NOMO-1 treated with DMSO at 0.1 percent for 48 hours (cell line): ENCODE measurements around the gene S100A4.
"Not testable (repeated sequence)": the region's sequence is repeated elsewhere in the genome, so short reads cannot be mapped to it uniquely, and the experiment has no call there.

Experiments used
- DNase-seq: peaks from one replicate; lab custom pipeline; 2025; ENCODE audit not compliant: unreplicated experiment; lab: John Stamatoyannopoulos, UW

S100A4 gene

DNA sequence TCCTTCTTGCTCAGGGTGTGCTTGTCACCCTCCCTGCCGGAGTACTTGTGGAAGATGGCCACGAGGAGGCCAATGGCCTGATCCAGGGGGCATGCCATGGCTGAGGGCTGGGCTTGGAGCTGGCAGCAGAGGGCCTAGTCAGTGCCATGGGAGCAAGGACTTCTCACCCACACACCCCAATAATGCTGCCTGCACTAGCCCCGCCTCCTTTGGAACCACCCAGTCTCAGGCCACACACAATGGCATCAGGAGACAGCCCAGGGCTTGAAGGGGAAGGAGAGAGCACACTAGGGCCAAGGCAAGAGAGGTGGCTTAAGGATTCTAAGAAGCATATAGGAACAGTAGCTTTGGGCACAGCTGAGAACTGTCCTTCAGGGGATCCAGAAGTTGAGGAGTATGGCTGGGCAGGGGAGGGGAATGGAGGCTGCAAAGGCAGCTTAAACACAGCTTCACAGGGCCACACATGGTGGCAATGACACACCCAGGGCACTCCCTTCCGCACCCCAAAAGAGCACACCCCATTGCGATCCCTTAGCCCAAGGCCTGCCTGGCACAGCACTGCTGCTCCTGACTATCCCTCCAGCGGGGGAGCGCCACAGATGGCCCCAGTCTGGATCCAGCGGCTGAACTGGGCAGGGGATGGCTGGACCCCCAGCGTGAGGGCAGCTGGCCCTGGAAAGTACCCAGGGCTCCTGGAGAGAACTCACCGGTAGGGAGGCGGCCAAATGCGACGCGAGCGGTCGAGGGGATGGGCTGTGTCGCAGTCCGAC lies 10.2 kb downstream of the S100A4 start, which contains the start of gene S100A6:
S100A6 (minus strand) TSS at position 750 of the 770 bp plus-strand sequence; CDS start at position 98, 652 bp downstream.
- DNase-seq: no peak

DNA sequence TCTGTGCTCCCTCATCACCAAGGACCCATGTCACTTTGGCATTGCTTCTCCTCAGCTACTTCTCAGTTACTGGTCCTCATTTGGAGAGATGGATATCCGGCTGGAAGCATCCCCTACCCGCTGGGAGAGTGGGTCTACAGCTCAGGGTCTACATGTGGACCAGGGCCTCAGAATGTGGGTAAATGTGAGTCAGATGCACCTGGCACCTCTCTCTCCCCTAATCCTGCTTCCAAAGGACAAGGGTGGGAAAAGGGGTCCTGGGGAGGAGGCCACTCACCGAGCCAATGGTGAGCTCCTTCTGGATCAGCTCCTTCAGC lies 10.7 kb downstream of the S100A4 start:
- DNase-seq: no peak

DNA sequence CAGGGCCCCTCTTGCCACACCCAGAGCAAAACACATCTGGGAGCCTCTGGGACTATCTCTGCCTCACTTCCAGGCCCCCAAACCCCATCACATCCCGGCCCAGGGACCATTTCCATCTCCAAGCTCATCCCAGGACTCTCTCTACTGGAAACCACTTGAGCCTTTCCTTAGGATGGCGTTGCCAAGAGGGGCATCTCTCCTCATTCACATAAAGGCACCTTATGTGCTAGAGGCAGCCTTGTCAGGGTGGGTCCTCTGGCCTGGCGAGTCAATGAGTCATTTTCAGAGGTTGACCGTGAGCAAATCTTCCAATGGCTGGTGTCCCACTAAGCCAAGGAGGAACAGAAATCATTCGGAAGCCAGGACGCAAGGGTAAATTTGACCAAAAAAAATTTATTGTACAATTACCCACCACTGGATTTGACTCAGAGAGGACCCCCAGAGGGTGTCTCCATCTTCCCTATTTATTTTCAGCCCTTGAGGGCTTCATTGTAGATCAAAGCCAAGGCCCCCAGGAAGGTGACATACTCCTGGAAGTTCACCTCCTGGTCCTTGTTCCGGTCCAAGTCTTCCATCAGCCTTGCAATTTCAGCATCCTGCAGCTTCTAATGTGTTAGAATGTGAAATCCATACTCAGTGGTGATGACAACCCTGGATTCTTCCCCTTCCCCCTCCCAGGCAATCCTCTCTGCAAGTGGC lies 11.2 kb downstream of the S100A4 start:
- no peak for DNase-seq

- no peak for DNase-seq
These were observed 11.9 kb downstream of the S100A4 start for GRCh38 chr1:153533689-153534201.

- peak; percentile 78 for DNase-seq
These were observed 12.6 kb downstream of the S100A4 start for GRCh38 chr1:153532769-153533599.

- peak; percentile 27 for DNase-seq
These were observed 13.4 kb downstream of the S100A4 start for GRCh38 chr1:153532181-153532580.

DNA sequence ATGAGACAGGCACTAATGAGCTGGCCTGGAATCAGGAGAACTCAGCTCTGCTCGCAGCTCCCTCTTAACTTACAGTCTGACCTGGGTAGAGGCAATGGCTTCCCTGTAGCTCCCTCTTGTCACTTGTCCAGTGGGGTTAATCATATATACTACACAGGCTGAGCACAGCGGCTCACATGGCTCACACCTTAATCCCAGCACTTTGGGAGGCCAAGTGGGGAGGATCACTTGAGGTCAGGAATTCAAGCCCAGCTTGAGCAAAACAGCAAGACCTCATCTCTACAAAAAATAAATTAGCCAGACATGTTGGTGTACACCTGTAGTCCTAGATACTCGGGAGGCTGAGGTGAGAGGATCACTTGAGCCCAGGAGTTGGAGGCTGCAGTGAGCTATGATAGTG lies 14.0 kb downstream of the S100A4 start:
- no peak for DNase-seq

- DNase-seq: no peak
These were observed 17.9 kb downstream of the S100A4 start for GRCh38 chr1:153527683-153528040.

DNA sequence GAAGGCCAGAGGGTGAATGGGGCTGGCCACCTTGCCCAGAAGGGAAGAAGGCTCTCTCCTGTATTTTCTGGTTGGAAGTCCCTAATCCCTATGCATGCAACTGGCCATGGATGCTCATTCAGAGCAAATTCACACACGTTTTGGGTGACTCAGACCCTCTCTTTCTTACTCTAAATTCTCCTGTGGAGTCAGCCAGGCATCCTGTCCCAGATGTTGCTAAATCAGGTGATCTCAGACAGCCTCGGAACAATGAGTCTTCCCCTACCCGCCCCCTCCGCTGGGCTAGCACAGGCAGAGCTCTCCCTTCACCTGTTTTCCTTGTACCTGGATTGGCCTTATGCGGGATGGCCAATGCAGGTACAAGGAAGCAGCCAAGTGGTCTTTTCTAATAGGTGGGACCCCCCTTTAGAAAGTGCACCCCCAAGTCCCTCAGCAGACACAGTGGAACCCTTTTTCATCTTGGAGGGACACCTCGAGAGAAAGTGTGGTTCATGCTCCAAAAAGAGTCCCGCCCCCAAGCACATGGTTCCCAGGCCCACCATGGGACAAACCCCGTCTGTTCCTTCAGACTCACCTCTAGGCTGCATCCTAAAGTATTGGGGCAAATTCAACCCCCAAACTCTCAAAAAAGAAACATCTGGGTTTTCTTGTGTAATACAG lies 18.5 kb downstream of the S100A4 start:
- DNase-seq: no peak

GRCh38 chr1:153526132-153526543 lies 19.5 kb downstream of the S100A4 start:
- DNase-seq: no peak

GRCh38 chr1:153525088-153525728 lies 20.4 kb downstream of the S100A4 start:
- DNase-seq: no peak

DNA sequence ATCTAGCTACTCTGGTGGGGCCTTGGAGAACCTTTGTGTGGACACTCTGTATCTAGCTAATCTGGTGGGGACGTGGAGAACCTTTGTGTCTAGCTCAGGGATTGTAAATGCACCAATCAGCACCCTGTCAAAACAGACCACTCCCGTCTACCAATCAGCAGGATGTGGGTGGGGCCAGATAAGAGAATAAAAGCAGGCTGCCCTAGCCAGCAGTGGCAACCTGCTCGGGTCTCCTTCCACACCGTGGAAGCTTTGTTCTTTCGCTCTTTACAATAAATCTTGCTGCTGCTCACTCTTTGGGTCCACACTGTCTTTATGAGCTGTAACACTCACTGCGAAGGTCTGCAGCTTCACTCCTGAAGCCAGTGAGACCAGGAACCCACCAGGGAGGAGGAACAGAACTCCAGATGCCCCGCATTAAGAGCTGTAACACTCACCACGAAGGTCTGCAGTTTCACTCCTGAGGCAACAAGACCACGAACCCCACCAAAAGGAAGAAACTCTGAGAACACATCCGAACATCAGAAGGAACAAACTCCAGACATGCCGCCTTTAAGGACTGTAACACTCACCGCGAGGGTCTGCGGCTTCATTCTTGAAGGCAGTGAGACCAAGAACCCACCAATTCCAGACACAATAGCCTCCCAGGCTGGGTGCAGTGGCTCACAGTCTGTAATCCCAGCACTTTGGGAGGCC lies 23.1 kb downstream of the S100A4 start:
- not testable (repeated sequence) for DNase-seq

GRCh38 chr1:153521808-153522207 lies 23.8 kb downstream of the S100A4 start:
- DNase-seq: not testable (repeated sequence)

DNA sequence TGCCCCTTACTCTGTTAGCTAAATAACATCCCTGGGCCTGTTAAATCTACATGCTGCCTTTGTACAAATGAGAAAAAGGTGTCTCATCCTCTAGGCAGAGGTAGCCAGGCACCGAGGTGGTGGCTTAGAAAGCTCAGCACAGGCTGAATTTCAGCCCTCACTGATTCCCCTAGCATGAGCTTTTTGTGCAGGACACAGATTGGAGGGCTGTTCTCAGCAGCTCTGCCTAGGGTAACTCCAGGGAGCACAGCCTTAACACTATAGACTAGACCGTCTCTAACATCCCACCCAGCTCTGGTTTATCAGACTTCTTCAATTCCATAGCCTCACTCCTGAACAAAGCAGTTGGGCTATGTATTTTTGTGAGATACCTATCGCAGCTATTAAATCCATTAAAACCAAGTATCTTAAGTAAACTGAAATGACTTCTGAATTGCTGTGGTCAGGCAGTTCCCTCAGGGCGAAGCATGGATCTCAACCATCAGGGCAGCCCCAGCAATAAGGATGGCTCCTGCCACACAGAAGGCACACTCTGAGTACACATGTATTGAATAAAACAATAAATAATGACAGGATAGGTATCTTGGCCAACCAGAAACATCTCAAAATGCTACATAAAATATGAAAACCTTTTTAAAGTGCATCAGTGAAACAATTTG lies 24.7 kb downstream of the S100A4 start:
- no peak for DNase-seq

DNA sequence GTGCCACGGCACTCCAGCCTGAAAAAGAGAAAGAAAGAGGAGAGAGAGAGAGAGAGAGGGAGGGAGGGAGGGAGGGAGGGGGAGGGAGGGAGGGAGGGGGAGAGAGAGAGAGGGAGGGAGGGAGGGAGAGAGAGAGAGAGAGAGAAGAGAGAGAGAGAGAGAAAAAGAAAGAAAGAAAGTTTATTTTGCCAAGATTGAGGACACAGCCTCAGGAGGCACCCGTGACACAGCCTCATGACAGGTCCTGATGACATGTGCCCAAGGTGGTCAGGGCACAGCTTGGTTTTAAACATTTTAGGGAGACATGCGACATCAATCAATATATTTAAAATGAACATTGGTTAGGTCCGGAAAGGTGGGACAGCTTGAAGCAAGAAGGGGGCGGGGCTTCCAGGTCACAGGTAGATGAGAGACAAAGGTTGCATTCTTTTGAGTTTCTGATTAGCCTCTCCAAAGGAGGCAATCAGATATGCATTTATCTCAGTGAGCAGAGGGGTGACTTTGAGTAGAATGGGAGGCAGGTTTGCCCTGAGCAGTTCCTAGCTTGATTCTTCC lies 25.4 kb downstream of the S100A4 start:
- not testable (repeated sequence) for DNase-seq

DNA sequence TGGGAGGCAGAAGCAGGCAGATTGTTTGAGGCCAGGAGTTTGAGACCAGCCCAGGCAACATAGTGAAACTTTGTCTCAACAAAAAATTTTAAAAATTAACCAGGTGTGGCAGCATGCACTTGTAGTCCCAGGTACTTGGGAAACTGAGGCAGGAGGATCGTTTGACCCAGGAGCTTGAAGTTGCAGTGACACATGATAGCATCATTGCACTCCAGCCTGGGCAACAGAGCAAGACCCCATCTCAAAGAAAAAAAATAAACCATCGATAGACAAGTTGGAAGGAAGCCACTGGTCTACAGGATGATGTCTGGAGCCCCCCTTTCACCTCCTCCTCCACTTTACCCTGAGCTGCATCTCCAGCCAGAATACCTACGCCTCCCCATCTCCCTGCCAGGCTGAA lies 26.4 kb downstream of the S100A4 start:
- DNase-seq: no peak

GRCh38 chr1:153515504-153516394 lies 29.9 kb downstream of the S100A4 start:
- peak; percentile 71 for DNase-seq

- DNase-seq: no peak
These were observed 31.9 kb downstream of the S100A4 start for GRCh38 chr1:153513666-153514065.
